OCI-LY1 (cell line): ENCODE data around the gene MUS81.

ENCODE experiments used
- EZH2 ChIP-seq: fragments of 200-600 bp; sonication (generic), shearing (Covaris generic); IDR thresholded peaks from 2 replicates; pipeline ENCODE4 v1.8.0; 2017; ENCODE audit warnings: borderline replicate concordance, mixed run types, mild to moderate bottlenecking, antibody characterized with exemption, low read length, moderate library complexity, mixed read lengths
- TF ChIP-seq, protein P1 (sequence below): fragments of 200-600 bp; sonication (generic), shearing (Covaris generic); IDR thresholded peaks from 2 replicates; pipeline ENCODE4 v1.5.1; 2017; ENCODE audit warnings: mild to moderate bottlenecking, antibody characterized with exemption, low read length, moderate library complexity, mixed read lengths

DNA sequence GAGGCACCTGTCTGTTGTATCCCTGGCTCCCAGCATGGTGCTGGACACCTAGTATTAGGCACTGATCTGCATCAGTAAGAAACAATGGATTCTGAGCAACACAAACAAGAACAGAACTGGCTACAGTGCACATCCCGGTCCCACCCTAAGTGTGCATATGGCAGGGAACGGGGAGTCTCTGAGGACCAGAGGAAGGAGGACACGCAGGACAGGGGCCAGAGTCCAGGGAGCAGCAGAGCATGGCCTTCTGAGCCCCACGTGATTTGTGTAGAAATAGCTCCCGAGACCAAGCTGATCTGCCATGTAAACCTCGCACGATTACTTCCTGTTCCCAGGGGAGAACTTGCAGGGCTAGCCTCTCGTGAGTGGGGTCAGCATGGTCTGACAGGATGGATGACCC lies 39.1 kb upstream of the MUS81 start:
- TF ChIP-seq, protein P1, sequence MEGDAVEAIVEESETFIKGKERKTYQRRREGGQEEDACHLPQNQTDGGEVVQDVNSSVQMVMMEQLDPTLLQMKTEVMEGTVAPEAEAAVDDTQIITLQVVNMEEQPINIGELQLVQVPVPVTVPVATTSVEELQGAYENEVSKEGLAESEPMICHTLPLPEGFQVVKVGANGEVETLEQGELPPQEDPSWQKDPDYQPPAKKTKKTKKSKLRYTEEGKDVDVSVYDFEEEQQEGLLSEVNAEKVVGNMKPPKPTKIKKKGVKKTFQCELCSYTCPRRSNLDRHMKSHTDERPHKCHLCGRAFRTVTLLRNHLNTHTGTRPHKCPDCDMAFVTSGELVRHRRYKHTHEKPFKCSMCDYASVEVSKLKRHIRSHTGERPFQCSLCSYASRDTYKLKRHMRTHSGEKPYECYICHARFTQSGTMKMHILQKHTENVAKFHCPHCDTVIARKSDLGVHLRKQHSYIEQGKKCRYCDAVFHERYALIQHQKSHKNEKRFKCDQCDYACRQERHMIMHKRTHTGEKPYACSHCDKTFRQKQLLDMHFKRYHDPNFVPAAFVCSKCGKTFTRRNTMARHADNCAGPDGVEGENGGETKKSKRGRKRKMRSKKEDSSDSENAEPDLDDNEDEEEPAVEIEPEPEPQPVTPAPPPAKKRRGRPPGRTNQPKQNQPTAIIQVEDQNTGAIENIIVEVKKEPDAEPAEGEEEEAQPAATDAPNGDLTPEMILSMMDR: no peak
- no peak for TF ChIP-seq EZH2
